Measurements from ENCODE around the gene NAPA.
A peak's percentile ranks its signal among the peaks of the same experiment; 100 is the strongest.

NAPA gene

GRCh38 chr19:47503130-47503825 lies 11.6 kb downstream of the NAPA start:
- H3K9me3 ChIP-seq (replicated peaks in 1 of 2; ENCODE audit: control insufficient read depth in 2 of 2, insufficient read depth in 1 of 2, low read depth in 1 of 2, low read length in 2 of 2) = no peaks in the 10 kb centered on the region
- H3K4me3 ChIP-seq (ENCODE audit: low read length in 2 of 2) = no peak overlapping the region
- no peak overlapping the region for H3K18ac ChIP-seq (ENCODE audit: low read length)
- WGBS, 2 donors (ENCODE audit: extremely low coverage in 2 of 2, insufficient read length in 2 of 2, insufficient replicate concordance in 1 of 2) = no CpG with 5 or more reads among the region's 13 CpGs
- H4K91ac ChIP-seq (ENCODE audit: low read depth, low read length, poor library complexity) = no peak overlapping the region
- DNase-seq (ENCODE audit: low spot score) = no peak
- H3K27me3 ChIP-seq (ENCODE audit: control insufficient read depth in 3 of 3, insufficient read depth in 3 of 3, low read depth in 1 of 3, low read length in 3 of 3) = no peaks in the 10 kb centered on the region
- H2AK5ac ChIP-seq (ENCODE audit: low read depth, low read length) = no peak overlapping the region
- no peak overlapping the region for H3K23ac ChIP-seq (ENCODE audit: low read depth, low read length, poor library complexity)
- peaks cover 12 to 47% of the 10 kb centered on the region in 2 donors for H3K36me3 ChIP-seq (replicated peaks in 1 of 2; ENCODE audit: control insufficient read depth in 2 of 2, insufficient read depth in 2 of 2, low read length in 2 of 2)
- peaks cover 9% of the 10 kb centered on the region for H3K79me1 ChIP-seq (ENCODE audit: low read depth, low read length)
- no peak overlapping the region for H2BK5ac ChIP-seq (ENCODE audit: low read length)
- no peak overlapping the region for H3K4me2 ChIP-seq (ENCODE audit: insufficient read depth, low read length, poor library complexity, severe bottlenecking)
- no peak overlapping the region for H3K14ac ChIP-seq (ENCODE audit: low read length)
- no peak overlapping the region for H3K27ac ChIP-seq (replicated peaks; ENCODE audit: low read length)
- H2BK15ac ChIP-seq (ENCODE audit: low read length) = no peak overlapping the region
- no peak overlapping the region for H2AFZ ChIP-seq (ENCODE audit: low read length)
- H3K4me1 ChIP-seq (ENCODE audit: control insufficient read depth in 2 of 2, insufficient read depth in 1 of 2, low read depth in 1 of 2, low read length in 2 of 2) = peaks cover 0 to 13% of the 10 kb centered on the region in 2 donors
- no peak overlapping the region for H3K9ac ChIP-seq (ENCODE audit: low read depth, low read length, poor library complexity)
- no peak overlapping the region for H3K4ac ChIP-seq (ENCODE audit: low read length)
- no peak overlapping the region for H2BK120ac ChIP-seq (ENCODE audit: low read depth, low read length)
- no peak overlapping the region for H2BK12ac ChIP-seq (ENCODE audit: low read length)
- no peak overlapping the region for H4K8ac ChIP-seq (ENCODE audit: low read depth, low read length)

GRCh38 chr19:47499863-47500830 lies 14.7 kb downstream of the NAPA start:
- DNase-seq (ENCODE audit: low spot score) = no peak
- Histone ChIP-seq H3K4me2 (ENCODE audit: insufficient read depth, low read length, poor library complexity, severe bottlenecking) (no peak overlapping the region), H3K9me3 (replicated peaks in 1 of 2; ENCODE audit: control insufficient read depth in 2 of 2, insufficient read depth in 1 of 2, low read depth in 1 of 2, low read length in 2 of 2) (no peaks in the 10 kb centered on the region), H3K14ac (ENCODE audit: low read length) (no peak overlapping the region), H2AK5ac (ENCODE audit: low read depth, low read length) (no peak overlapping the region), H3K36me3 (replicated peaks in 1 of 2; ENCODE audit: control insufficient read depth in 2 of 2, insufficient read depth in 2 of 2, low read length in 2 of 2) (peaks cover 14 to 64% of the 10 kb centered on the region in 2 donors), H3K4me3 (ENCODE audit: low read length in 2 of 2) (no peak overlapping the region), H3K4ac (ENCODE audit: low read length) (no peak overlapping the region), H2BK120ac (ENCODE audit: low read depth, low read length) (no peak overlapping the region), H4K8ac (ENCODE audit: low read depth, low read length) (no peak overlapping the region), H2BK5ac (ENCODE audit: low read length) (no peak overlapping the region), H4K91ac (ENCODE audit: low read depth, low read length, poor library complexity) (no peak overlapping the region), H3K79me1 (ENCODE audit: low read depth, low read length) (peaks cover 12% of the 10 kb centered on the region), H3K23ac (ENCODE audit: low read depth, low read length, poor library complexity) (no peak overlapping the region), H2BK12ac (ENCODE audit: low read length) (no peak overlapping the region), H3K4me1 (ENCODE audit: control insufficient read depth in 2 of 2, insufficient read depth in 1 of 2, low read depth in 1 of 2, low read length in 2 of 2) (no peaks in the 10 kb centered on the region), H3K27me3 (ENCODE audit: control insufficient read depth in 3 of 3, insufficient read depth in 3 of 3, low read depth in 1 of 3, low read length in 3 of 3) (no peaks in the 10 kb centered on the region), H3K27ac (replicated peaks; ENCODE audit: low read length) (no peak overlapping the region), H3K18ac (ENCODE audit: low read length) (peak overlapping the region; percentile 66), H3K9ac (ENCODE audit: low read depth, low read length, poor library complexity) (peak overlapping the region; percentile 56), H2BK15ac (ENCODE audit: low read length) (no peak overlapping the region), H2AFZ (ENCODE audit: low read length) (no peak overlapping the region)
- WGBS, 2 donors (ENCODE audit: extremely low coverage in 2 of 2, insufficient read length in 2 of 2, insufficient replicate concordance in 1 of 2) = no CpG with 5 or more reads among the region's 32 CpGs

- Histone ChIP-seq H4K8ac (ENCODE audit: low read depth, low read length) (no peak overlapping the region), H3K27me3 (ENCODE audit: control insufficient read depth in 3 of 3, insufficient read depth in 3 of 3, low read depth in 1 of 3, low read length in 3 of 3) (no peaks in the 10 kb centered on the region)
- no CpG with 5 or more reads among the region's 7 CpGs for WGBS, 2 donors (ENCODE audit: extremely low coverage in 2 of 2, insufficient read length in 2 of 2, insufficient replicate concordance in 1 of 2)
Measured at GRCh38 chr19:47499371-47499770, 15.5 kb downstream of the NAPA start.

GRCh38 chr19:47498561-47498960 lies 16.3 kb downstream of the NAPA start:
- no peak for DNase-seq (ENCODE audit: low spot score)
- Histone ChIP-seq H3K4me1 (ENCODE audit: control insufficient read depth in 2 of 2, insufficient read depth in 1 of 2, low read depth in 1 of 2, low read length in 2 of 2) (no peaks in the 10 kb centered on the region), H3K4me2 (ENCODE audit: insufficient read depth, low read length, poor library complexity, severe bottlenecking) (no peak overlapping the region), H2BK12ac (ENCODE audit: low read length) (no peak overlapping the region), H3K27ac (replicated peaks; ENCODE audit: low read length) (no peak overlapping the region), H2AK5ac (ENCODE audit: low read depth, low read length) (no peak overlapping the region), H3K27me3 (ENCODE audit: control insufficient read depth in 3 of 3, insufficient read depth in 3 of 3, low read depth in 1 of 3, low read length in 3 of 3) (no peaks in the 10 kb centered on the region), H3K9me3 (replicated peaks in 1 of 2; ENCODE audit: control insufficient read depth in 2 of 2, insufficient read depth in 1 of 2, low read depth in 1 of 2, low read length in 2 of 2) (no peaks in the 10 kb centered on the region), H2BK120ac (ENCODE audit: low read depth, low read length) (no peak overlapping the region), H3K18ac (ENCODE audit: low read length) (no peak overlapping the region), H3K36me3 (replicated peaks in 1 of 2; ENCODE audit: control insufficient read depth in 2 of 2, insufficient read depth in 2 of 2, low read length in 2 of 2) (peaks cover 14 to 59% of the 10 kb centered on the region in 2 donors), H2AFZ (ENCODE audit: low read length) (no peak overlapping the region), H3K9ac (ENCODE audit: low read depth, low read length, poor library complexity) (no peak overlapping the region), H2BK15ac (ENCODE audit: low read length) (no peak overlapping the region), H3K4ac (ENCODE audit: low read length) (no peak overlapping the region), H3K4me3 (ENCODE audit: low read length in 2 of 2) (peak overlapping the region in 1 of 2 donors; percentile 11), H3K23ac (ENCODE audit: low read depth, low read length, poor library complexity) (no peak overlapping the region), H3K14ac (ENCODE audit: low read length) (no peak overlapping the region), H3K79me1 (ENCODE audit: low read depth, low read length) (peaks cover 14% of the 10 kb centered on the region), H4K8ac (ENCODE audit: low read depth, low read length) (peak overlapping the region; percentile 27), H2BK5ac (ENCODE audit: low read length) (no peak overlapping the region), H4K91ac (ENCODE audit: low read depth, low read length, poor library complexity) (no peak overlapping the region)
- WGBS, 2 donors (ENCODE audit: extremely low coverage in 2 of 2, insufficient read length in 2 of 2, insufficient replicate concordance in 1 of 2) = no CpG with 5 or more reads among the region's 5 CpGs

More at GRCh38 chr19:47499371-47499770, 15.5 kb downstream of the NAPA start:
- Histone ChIP-seq H3K4me1 (ENCODE audit: control insufficient read depth in 2 of 2, insufficient read depth in 1 of 2, low read depth in 1 of 2, low read length in 2 of 2) (no peaks in the 10 kb centered on the region), H3K4me2 (ENCODE audit: insufficient read depth, low read length, poor library complexity, severe bottlenecking) (no peak overlapping the region), H2BK12ac (ENCODE audit: low read length) (no peak overlapping the region), H3K18ac (ENCODE audit: low read length) (no peak overlapping the region), H3K36me3 (replicated peaks in 1 of 2; ENCODE audit: control insufficient read depth in 2 of 2, insufficient read depth in 2 of 2, low read length in 2 of 2) (peaks cover 14 to 67% of the 10 kb centered on the region in 2 donors), H2AK5ac (ENCODE audit: low read depth, low read length) (no peak overlapping the region), H3K4me3 (ENCODE audit: low read length in 2 of 2) (no peak overlapping the region), H3K9me3 (replicated peaks in 1 of 2; ENCODE audit: control insufficient read depth in 2 of 2, insufficient read depth in 1 of 2, low read depth in 1 of 2, low read length in 2 of 2) (no peaks in the 10 kb centered on the region), H3K27ac (replicated peaks; ENCODE audit: low read length) (no peak overlapping the region), H3K4ac (ENCODE audit: low read length) (peak overlapping the region; percentile 6), H4K91ac (ENCODE audit: low read depth, low read length, poor library complexity) (no peak overlapping the region), H2BK120ac (ENCODE audit: low read depth, low read length) (no peak overlapping the region), H3K14ac (ENCODE audit: low read length) (no peak overlapping the region), H3K9ac (ENCODE audit: low read depth, low read length, poor library complexity) (no peak overlapping the region), H2BK5ac (ENCODE audit: low read length) (no peak overlapping the region), H3K23ac (ENCODE audit: low read depth, low read length, poor library complexity) (peak overlapping the region; percentile 31), H2AFZ (ENCODE audit: low read length) (no peak overlapping the region), H3K79me1 (ENCODE audit: low read depth, low read length) (peaks cover 14% of the 10 kb centered on the region), H2BK15ac (ENCODE audit: low read length) (no peak overlapping the region)
- no peak for DNase-seq (ENCODE audit: low spot score)
